PC-3 (cell line): ENCODE measurements around the gene ATG14. TPM values are rescaled to one million over a fixed set of nuclear protein-coding genes. Genes with fewer than 3 reads are reported as not detected.

Source experiments
- ATAC-seq: fragments of 200-7000 bp; cut with Tn5 transposase; 2 replicates; pipeline ENCODE4 v1.9.1; 2020; ENCODE audit warnings: mild to moderate bottlenecking, moderate library complexity
- BruUV-seq: library from RNA; stranded (reverse); fragments of 400-500 nt; replicated peaks from 2 replicates; lab custom pipeline; 2021; lab: Mats Ljungman, UMichigan
- CTCF ChIA-PET: fragments of 300-600 bp; sonication (Branson Sonifier 250); formaldehyde crosslinking; loops from one replicate; lab custom pipeline; 2022; ENCODE audit warnings: antibody characterized with exemption; lab: Charles Lee
- POLR2A ChIA-PET: fragments of 300-600 bp; sonication (Branson Sonifier 250); formaldehyde crosslinking; loops from one replicate; lab custom pipeline; 2022; ENCODE audit warnings: antibody characterized with exemption; ENCODE audit not compliant: unreplicated experiment; lab: Charles Lee
- DNase-seq: peaks from one replicate; pipeline ENCODE4 v3.0.0-alpha.2; 2015
- H2AFZ ChIP-seq: fragments of 300-600 bp; sonication (generic); 2 replicates; pipeline ENCODE4 v1.6.0; 2016; ENCODE audit warnings: antibody characterized with exemption, low read length
- H3F3A ChIP-seq: fragments of 300-600 bp; sonication (generic); one replicate; pipeline ENCODE4 v1.6.0; 2017; ENCODE audit warnings: antibody characterized with exemption, low read length, control low read depth, mild to moderate bottlenecking; ENCODE audit not compliant: unreplicated experiment
- H3K27ac ChIP-seq: fragments of 300-600 bp; sonication (generic); 2 replicates; pipeline ENCODE4 v1.5.1; 2016; ENCODE audit warnings: mild to moderate bottlenecking, low read length
- H3K27me3 ChIP-seq: fragments of 300-600 bp; sonication (generic); 2 replicates; pipeline ENCODE4 v1.6.1; 2016; ENCODE audit warnings: low read length, mixed read lengths
- H3K36me3 ChIP-seq: fragments of 300-600 bp; sonication (generic); 2 replicates; pipeline ENCODE4 v1.6.1; 2016; ENCODE audit warnings: low read depth, mixed run types, low read length, mixed read lengths
- H3K4me1 ChIP-seq: fragments of 300-600 bp; sonication (generic); 2 replicates; pipeline ENCODE4 v1.5.1; 2016; ENCODE audit warnings: low read length; ENCODE audit not compliant: insufficient read depth
- H3K4me2 ChIP-seq: fragments of 300-600 bp; sonication (generic); 2 replicates; pipeline ENCODE4 v1.6.0; 2016; ENCODE audit warnings: low read length
- H3K4me3 ChIP-seq: fragments of 300-600 bp; sonication (generic); 2 replicates; pipeline ENCODE4 v1.5.1; 2016; ENCODE audit warnings: mild to moderate bottlenecking, low read length, mixed read lengths
- H3K79me2 ChIP-seq: fragments of 300-600 bp; sonication (generic); 2 replicates; pipeline ENCODE4 v1.6.1; 2017; ENCODE audit warnings: low read length, mixed read lengths
- H3K9ac ChIP-seq: fragments of 300-600 bp; sonication (generic); 2 replicates; pipeline ENCODE4 v1.6.0; 2016; ENCODE audit warnings: mild to moderate bottlenecking, low read length
- H3K9me2 ChIP-seq: fragments of 300-600 bp; sonication (generic); replicated peaks from 2 replicates; pipeline ENCODE4 v1.6.1; 2016; ENCODE audit warnings: mixed run types, low read length, mixed read lengths
- H3K9me3 ChIP-seq: fragments of 300-600 bp; sonication (generic); 2 replicates; pipeline ENCODE4 v1.6.1; 2016; ENCODE audit warnings: low read length, mixed read lengths
- H4K20me1 ChIP-seq: fragments of 300-600 bp; sonication (generic); 2 replicates; pipeline ENCODE4 v1.6.1; 2016; ENCODE audit warnings: low read length, mixed read lengths
- EZH2 ChIP-seq: fragments of 300-600 bp; sonication (generic); IDR thresholded peaks from one replicate; pipeline ENCODE4 v1.6.1; 2017; ENCODE audit warnings: antibody characterized with exemption, mild to moderate bottlenecking, low read length; ENCODE audit not compliant: unreplicated experiment
- EZH2phosphoT487 ChIP-seq: fragments of 300-600 bp; sonication (generic); IDR thresholded peaks from 2 replicates; pipeline ENCODE4 v1.6.1; 2018; ENCODE audit warnings: mild to moderate bottlenecking, antibody characterized with exemption, low read length, borderline replicate concordance
- intact Hi-C: fragments of 100-400 bp; cut with micrococcal nuclease; formaldehyde crosslinking; loops from 2 replicates; pipeline ENCODE4 v1.9.0; 2023
- total RNA-seq: library from RNA; depleted of rRNA; stranded (reverse); fragments of >200 nt; gene quantifications from 2 replicates; pipeline ENCODE4 v1.2.3, GENCODE V29; 2014
- TF ChIP-seq, protein P1 (sequence below): fragments of 300-600 bp; sonication (generic); conservative IDR thresholded peaks from 2 replicates; pipeline ENCODE4 v1.5.1; 2017; ENCODE audit warnings: antibody characterized with exemption, low read depth, mild to moderate bottlenecking, low read length

The ATG14 gene
- total RNA-seq, 1 experiment from 2014 or later = 20.2 TPM

- H3K9ac ChIP-seq = no peak overlapping the region
- H3K79me2 ChIP-seq = peaks cover 79% of the 10 kb centered on the region
- H3K36me3 ChIP-seq = peaks cover 4% of the 10 kb centered on the region; the same call in 1 of the 2 replicates
- H3K4me3 ChIP-seq = no peak overlapping the region
- no peaks in the 10 kb centered on the region for H3F3A ChIP-seq
- H3K9me2 ChIP-seq = no peaks in the 10 kb centered on the region
- ChIA-PET POLR2A (interaction anchor here (0.6 kb wide), 2 partner anchors 49 to 286 kb away, joined by 8 to 12 read pairs; no protein-coding TSS in a partner anchor), CTCF (interaction anchor here (0.6 kb wide), 1 partner anchor 98 kb away, joined by 3 read pairs; no protein-coding TSS in a partner anchor)
- intact Hi-C loops = loop anchor here (1.0 to 2.0 kb wide), 2 partner anchors 26 to 33 kb away; no protein-coding TSS in a partner anchor
- no peak overlapping the region for H2AFZ ChIP-seq
- no peak overlapping the region for H3K4me2 ChIP-seq
- no peak for TF ChIP-seq EZH2phosphoT487
- TF ChIP-seq, protein P1, sequence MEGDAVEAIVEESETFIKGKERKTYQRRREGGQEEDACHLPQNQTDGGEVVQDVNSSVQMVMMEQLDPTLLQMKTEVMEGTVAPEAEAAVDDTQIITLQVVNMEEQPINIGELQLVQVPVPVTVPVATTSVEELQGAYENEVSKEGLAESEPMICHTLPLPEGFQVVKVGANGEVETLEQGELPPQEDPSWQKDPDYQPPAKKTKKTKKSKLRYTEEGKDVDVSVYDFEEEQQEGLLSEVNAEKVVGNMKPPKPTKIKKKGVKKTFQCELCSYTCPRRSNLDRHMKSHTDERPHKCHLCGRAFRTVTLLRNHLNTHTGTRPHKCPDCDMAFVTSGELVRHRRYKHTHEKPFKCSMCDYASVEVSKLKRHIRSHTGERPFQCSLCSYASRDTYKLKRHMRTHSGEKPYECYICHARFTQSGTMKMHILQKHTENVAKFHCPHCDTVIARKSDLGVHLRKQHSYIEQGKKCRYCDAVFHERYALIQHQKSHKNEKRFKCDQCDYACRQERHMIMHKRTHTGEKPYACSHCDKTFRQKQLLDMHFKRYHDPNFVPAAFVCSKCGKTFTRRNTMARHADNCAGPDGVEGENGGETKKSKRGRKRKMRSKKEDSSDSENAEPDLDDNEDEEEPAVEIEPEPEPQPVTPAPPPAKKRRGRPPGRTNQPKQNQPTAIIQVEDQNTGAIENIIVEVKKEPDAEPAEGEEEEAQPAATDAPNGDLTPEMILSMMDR = no peak
- TF ChIP-seq EZH2 = no peak
- no peak for ATAC-seq
- DNase-seq = no peak
- 0 out of 2 replicates have a peak, but pooled peaks cover 13% of the 10 kb centered on the region for H4K20me1 ChIP-seq
- no TSS peak for BruUV-seq
- peak overlapping the region; percentile 6; the same call in 1 of the 2 replicates for H3K27ac ChIP-seq
- no peaks in the 10 kb centered on the region for H3K27me3 ChIP-seq
- peaks cover 28% of the 10 kb centered on the region for H3K4me1 ChIP-seq
- no peaks in the 10 kb centered on the region for H3K9me3 ChIP-seq
Measured at GRCh38 chr14:55332654-55333570, 78.7 kb downstream of the ATG14 start.

DNA sequence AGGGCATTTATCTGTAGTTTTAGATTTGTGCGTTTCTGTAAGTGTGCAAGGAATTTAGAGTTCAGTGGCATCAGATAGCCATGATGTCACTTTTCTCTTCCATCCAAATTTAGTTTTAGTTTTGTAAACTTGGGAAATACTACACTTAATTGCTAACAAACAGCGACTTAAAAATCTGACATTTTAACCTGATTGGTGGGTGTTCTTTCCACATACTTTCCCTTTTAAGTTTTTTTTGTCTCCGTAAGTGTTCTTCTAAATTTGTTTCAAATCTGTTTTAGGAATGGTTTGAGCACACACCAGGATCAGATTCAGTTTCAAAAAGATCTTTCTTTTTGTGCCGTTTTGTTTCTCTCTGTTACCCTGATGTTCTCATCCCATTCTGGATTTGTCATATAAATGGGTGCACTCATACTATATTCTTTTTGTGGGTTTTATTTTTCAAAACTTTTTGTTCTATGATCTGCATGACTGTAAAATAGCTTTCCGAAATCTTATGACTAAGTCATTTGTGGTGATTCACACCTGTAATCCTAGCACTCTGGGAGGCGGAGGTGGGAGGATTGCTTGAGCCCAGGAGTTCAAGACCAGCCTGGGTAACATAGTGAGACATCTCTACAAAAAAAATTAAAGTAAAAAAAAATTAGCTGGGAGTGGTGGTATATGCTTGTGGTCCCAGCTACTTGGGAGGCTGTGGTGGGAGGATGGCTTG, 81.5 kb downstream of the ATG14 start:
- H3K4me1 ChIP-seq = peaks cover 28% of the 10 kb centered on the region
- H3K79me2 ChIP-seq = peaks cover 76% of the 10 kb centered on the region
- ChIA-PET CTCF (no interaction called here), POLR2A (no interaction called here)
- intact Hi-C loops = no loop called here
- no peak overlapping the region for H3K9ac ChIP-seq
- H2AFZ ChIP-seq = no peak overlapping the region
- no peaks in the 10 kb centered on the region for H3K9me3 ChIP-seq
- H3K36me3 ChIP-seq = no peaks in the 10 kb centered on the region
- no peak overlapping the region for H3K27ac ChIP-seq
- peak; percentile 68 for DNase-seq
- H3F3A ChIP-seq = no peaks in the 10 kb centered on the region
- BruUV-seq = no TSS peak
- no peaks in the 10 kb centered on the region for H3K27me3 ChIP-seq
- no peaks in the 10 kb centered on the region for H3K9me2 ChIP-seq
- 0 out of 2 replicates have a peak, but pooled peaks cover 13% of the 10 kb centered on the region for H4K20me1 ChIP-seq
- no peak for TF ChIP-seq EZH2
- TF ChIP-seq, protein P1 = no peak
- no peak for TF ChIP-seq EZH2phosphoT487
- peak; percentile 20; the same call in 1 of the 2 replicates for ATAC-seq
- no peak overlapping the region for H3K4me2 ChIP-seq
- H3K4me3 ChIP-seq = no peak overlapping the region
